HG02763 (cell line): Measurements from ENCODE around the gene MAN2A1.
"Not testable (repeated sequence)": the region's sequence is repeated elsewhere in the genome, so short reads cannot be mapped to it uniquely, and the experiment has no call there.

Experiments
- ATAC-seq: cut with Tn5 transposase; IDR thresholded peaks from one replicate; pipeline ENCODE4 v1.9.1; 2021; ENCODE audit warnings: mild to moderate bottlenecking, moderate library complexity; ENCODE audit not compliant: unreplicated experiment

Gene MAN2A1

DNA sequence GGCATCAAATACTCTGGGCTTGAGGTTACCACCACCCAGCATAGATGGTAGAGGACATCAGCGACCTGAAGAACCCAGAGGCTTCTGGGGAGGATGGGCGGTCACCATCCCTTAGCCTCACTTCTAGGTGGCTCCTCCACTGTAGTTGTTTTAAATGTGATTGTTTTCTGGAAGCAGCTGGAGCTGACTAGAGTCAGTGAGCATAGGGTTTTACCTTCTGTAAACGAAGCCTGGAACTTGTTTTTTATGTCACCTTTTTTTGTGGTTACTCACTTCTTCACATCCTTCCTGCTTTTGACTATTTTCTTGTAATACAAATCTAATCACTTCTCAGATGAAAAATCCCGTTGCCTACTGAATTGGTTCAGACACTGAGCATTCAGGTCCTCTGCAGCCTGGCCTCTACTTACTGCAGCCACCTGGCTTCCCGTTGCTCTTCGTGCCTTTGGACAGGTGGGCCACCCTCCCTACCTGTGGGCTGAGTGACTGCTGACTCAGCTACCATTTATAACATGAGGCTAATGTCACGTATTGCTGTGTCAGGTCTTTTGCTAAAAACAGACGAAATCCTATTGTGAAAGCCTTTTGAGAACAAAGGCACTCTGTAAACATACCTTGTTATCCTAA, 167.8 kb downstream of the MAN2A1 start:
- ATAC-seq = no peak

DNA sequence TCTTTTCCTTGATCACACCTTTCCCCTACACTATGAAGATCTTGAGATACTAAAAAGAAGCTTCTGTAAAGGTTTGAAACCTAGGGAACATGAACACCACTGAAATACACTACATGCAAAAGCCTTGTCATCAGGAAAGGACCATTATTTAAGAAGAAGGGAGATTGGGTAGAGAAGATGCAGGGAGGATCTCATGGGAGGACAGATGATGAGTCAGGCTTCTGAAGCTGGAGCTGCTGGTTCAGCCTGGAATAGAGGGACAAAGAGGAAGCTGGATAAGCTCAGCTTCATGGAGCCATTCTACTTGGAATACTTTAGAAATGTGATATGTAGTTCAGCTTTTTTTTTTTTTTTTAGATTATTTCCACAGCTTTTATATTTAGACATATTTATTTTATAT, 169.8 kb downstream of the MAN2A1 start:
- ATAC-seq = no peak

DNA sequence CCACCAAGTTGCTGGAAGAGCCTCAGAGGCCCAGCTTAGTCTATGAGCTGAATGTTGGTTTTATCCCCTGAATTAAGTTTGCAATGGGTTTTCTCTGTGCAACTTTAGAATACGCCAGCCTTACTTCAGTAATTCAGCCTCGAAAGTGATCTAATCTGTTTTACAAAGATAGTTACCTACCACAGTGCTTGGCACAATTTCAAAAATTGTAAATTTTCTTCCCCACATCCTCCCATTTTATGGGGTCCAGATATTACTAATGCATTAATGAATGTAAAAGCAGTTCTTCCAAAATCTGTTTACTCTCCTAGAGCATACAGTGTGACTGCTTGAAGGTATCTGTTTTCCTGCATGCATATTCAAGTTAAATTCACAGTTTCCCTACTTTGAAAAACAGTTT, 172.6 kb downstream of the MAN2A1 start:
- no peak for ATAC-seq

DNA sequence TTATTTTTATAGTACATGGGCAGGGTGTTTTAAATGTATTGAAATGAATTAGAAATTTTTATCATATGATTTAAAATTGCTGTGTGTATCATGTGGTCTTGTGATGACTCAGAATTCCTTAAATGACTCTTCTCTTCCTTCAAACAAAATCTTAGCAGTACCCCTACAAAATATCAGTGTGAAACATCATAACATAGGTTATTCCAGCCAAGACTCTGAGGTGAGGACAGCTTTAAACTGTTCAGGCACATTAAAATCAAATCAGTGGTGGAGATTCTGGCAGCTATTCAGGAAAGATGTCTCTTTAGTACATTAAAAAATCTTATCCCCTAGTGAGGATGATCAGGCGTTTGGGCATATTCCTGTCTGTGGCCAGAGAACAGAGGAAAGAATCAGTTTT, 174.0 kb downstream of the MAN2A1 start:
- ATAC-seq = no peak

DNA sequence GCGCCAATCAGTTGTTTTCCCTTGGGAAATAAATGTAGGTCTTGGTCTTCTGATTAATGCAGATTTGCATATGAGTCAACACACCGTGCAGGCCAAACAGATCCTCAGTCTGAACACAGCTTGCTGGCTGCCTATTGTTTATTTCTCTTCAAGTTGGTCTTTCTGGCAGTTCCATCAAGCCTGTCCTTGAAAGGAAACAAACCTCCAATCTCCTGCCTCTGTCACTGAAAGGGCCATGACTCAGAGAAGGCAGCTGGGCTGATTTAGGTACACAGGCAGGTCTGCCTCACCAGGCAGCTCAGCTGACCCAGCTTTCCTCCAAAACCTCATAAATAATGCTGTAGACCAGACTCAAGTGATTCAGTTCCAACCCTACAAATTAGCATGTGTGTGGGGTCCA, 175.9 kb downstream of the MAN2A1 start:
- no peak for ATAC-seq

DNA sequence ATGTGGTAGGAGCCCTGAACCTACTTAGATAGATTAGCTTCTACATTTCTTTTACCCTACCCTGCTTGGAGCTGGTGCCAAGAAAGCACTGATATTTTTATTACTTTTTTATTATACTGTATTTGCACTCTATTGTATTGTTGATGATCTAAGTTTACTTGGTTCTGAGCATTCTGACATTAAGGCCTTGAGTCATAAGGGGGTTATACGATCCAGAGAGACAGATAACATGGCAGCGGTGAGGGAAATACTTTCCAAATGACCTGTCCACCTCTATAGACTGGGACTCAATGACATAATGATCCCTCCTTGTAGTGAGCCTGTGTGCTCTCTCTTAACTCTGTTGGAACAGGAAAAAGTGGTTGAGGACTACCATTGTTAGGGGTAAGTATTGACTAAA, 176.3 kb downstream of the MAN2A1 start:
- ATAC-seq = no peak

DNA sequence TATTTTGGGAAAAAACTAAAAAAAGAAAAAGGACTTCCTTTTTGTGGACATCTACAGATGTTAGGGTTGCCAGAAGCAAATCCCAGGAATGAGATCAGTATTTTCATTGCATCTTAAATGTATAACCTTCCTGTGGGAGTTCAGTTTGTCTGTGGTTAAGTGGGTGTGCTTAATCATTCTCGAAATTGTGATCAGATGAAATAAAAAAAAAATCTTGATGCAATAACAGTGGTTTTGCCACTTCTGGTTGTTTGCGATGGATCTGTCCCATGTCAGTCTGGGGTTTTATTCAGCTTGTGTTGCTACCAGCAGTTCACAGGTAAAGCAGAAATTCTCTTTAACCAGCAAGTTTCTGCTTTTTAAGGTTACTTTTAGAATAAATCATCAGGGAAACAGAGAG, 179.0 kb downstream of the MAN2A1 start:
- ATAC-seq = no peak

DNA sequence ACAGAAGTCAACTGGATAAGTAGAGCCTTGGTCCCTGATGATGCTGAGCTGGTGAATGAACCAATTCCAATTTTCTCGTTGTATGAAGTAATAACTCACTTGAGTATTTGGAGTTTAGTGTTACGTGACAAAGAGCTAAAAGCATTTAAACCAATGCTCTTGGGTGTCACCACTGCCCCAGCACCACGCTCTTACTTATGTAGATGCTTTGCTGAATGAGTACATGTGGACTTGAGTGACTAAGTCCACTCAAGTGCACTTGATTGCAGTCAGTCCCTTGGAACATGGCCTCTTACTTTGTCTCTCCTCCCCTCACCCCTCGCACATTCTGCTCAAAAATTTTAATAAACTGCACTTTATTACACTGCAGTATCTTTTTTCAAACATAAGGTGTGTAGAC, 184.0 kb downstream of the MAN2A1 start:
- no peak for ATAC-seq

DNA sequence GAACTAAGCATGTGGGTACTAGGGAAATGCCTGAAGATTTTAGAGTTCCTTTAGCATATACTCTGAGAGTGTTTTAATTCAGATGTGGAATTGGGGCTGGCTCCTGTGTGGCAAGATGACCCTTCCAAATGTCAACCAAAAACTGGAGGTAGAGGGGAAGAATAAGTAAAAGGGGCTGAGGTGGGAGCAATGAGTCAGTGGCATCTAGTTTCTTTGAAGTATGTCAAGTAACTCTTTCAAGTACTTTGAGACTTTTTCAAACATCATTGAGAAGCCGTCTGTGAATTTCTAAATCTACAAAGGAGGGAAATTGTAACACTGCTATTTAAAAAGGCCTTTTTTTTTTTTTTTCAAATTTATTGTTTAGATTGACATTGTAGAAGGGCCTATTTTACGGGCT, 184.4 kb downstream of the MAN2A1 start:
- no peak for ATAC-seq

DNA sequence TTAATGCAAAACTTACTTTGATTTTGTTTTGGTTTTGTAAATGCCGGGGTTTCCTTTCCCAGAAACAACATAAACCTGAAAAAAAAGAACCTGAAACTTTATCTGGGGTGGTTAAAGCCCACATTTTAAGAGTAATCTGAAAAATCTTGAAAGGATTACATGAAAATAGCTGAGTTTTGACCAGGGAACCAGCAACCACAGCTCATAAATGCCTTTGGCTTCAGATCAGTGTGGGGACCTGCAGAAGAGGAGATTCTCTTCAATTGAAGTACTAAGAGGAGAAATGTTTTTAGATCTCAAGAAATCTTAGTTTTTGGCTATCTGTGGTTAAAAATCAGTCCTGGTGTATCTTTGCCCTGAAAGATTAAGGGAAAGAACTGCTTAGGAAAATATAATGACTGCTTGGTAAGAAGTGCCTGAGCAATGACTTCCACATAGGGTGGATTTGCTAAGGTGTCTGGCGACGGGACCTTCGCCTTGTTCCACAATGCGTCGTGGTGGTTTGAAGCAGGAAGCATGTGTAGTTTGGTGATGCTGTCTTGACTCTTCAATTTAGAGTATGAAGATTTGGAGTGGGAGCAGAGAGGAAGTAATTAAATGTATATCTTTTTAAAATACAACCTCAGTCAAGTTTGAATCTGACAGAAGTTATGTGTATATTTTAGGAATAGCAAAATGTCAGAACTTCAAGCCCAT, 186.5 kb downstream of the MAN2A1 start:
- ATAC-seq = no peak

DNA sequence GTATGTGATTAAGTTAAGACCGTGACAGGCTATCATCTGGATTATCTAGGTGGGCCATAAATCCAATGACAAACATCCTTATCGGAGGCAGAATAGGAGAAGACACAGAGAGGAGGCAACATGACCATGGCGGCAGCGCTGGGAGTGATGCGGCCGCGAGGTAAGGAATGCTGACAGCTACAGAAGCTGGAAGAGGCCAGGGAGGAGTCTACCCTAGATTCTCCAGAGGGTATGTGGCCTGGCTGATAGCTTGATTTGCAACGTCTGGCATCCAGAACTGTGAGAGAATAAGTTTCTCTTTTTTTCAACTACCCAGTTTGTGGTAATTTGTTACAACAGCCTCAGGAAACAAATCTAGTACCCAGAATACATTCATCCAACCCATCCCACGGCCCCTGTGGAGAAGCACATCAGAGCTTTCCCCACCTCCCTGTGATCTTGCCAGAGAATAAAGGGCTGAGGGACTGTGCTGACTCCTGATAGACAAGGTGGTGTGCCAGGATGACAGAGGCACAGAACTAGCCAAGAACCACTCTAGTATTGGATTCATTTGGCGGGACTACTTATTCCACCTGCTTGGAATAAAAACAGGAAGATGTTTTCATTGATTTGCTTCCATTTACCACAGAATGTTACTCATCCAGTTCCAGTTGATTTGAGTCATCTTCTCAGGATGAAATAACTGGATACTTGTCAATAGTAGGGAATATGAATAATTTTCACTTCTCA, 187.4 kb downstream of the MAN2A1 start:
- no peak for ATAC-seq

DNA sequence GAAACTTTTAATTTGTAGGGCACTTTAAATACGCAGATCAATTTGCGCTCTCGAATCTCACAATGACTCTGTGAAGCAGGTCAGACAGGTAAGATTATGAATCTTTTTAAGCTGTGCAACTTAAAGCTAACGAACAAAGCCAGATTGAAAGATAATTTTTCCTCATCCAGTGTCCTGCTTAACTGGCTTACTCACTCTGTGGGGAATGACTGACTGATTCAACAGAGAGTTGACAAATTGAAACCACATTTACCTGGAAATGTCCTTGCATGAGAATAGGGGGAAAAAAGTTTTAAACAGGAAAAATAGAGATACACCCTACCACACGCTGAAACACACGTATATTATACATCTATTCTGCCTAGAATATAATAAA, 187.9 kb downstream of the MAN2A1 start:
- no peak for ATAC-seq

DNA sequence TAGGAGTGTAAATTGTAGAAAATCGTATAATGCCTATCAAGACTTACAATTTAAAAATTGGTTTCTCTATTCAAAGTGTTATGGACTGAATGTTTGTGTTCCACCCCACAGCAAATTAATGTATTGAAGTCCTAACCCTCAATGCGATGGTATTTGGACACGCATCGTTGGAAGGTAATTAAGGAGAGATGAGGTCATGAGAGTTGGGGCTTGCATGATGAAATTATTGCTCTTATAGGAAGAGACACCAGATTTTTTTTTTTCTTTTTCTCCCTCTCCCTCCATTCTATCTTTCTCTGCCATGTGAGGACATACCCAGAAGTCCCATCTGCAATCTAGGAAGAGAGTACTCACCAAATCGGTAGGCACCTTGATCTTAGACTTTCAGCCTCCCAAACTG, 189.2 kb downstream of the MAN2A1 start:
- no peak for ATAC-seq

DNA sequence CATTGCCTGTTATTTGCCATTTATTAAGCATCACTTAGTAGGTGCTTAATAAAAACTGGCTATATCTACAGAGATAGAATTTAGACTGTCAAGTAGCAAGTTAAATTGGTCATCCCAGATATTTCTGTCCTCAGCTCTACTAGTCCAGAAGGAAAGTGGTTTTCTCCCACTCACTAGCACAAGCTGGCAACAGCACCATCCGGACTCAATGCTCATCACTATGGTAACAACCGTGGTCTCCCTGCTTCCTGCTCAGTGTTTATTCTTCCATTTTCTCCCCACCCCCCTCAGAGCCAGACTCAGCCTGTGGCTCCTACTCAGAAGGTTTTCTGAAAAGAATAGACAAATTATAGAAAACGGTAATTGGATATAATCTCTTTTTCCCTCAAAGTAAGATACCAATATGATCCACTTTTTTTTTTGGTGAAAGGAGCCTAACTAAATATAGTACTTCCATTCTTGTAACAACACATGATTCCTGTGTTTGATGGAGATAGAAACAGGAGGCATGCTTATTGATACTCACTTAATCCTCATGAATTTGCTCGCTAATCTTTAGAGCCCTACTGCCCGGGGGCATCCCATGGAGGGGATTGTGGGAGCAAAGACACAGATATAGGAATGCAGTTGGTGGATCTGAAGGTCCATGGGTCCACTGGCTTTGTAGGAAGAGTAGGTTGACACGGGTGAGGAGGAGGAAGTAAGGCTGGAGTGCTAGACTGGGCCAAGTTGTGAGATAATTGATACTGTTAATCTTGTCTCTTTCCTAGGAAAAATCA, 191.4 kb downstream of the MAN2A1 start:
- ATAC-seq = no peak

DNA sequence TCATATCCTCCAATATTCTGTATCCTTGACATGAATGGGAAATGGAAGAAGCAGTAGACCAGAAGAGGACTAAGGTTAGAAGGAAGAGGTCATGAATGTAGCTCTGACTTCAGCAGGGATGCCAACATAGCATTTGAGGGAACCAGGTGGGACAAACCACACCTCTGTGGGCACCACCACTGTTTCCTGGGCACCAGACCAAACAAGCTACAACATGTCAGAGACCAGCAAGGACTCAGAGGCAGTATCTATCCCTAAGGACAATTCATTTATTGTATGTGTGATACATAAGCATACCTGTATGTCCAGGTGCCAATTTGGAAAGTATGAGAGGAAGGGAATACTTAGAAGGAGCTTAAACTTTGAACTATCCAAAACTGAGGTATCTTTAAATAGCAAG, 192.8 kb downstream of the MAN2A1 start:
- no peak for ATAC-seq

DNA sequence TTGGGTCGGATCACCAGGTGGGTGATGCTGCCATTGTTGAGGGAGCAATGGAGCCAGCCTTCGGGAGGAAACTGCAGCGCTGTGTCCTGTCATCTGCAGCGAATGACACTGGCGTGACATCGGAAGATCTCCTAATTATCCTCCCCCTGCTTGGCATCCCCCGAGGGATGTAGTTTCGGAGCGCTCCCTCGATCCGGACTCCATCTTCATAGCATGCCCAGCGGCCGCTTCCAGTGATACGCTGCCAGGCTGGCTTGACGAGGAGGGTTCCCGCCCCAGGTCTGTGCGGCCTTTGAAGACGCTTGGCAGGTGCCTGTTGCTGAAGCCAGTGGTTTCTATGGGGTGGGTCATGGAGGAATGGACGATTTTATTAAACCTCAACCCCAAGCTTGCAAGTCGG, 194.9 kb downstream of the MAN2A1 start:
- no peak for ATAC-seq

DNA sequence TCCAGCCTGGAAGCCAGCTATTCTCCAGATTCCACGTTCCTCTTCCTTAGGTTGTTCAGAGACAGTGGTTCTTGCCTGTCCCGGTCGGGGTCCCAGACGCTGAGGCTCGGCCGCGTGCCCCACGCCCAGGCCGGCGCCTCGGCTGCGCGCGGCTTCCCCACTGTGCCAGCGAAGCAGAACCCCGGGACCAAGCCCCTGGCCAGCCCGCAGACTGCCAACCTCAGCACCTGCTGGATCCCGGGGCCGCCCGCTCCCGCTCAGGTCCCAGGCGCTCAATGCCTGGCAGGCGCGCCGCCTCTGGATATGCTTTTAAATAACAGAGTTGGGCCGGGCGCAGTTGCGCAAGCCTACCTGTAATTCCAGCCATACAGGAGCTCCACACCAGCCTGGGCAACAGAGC, 195.5 kb downstream of the MAN2A1 start:
- no peak for ATAC-seq

DNA sequence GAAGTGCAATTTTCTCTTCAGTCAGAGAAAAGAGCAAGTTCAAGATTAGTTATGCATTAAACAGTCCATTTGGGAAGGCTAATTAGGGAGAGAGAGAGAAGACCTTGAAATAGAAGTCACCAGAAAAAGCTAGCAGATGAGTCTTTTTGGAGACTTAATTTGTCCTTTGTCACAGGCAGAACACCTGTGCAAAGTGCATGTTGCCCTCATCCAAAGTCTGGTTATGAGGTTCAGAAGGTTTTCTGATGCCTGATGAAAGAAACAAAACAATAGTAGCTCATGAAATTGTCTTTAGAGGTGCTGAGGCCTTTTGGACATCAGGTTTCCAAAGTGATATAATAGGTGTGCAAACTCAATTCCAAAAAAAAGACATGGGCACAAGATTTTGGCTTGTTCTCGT, 199.3 kb downstream of the MAN2A1 start:
- no peak for ATAC-seq

DNA sequence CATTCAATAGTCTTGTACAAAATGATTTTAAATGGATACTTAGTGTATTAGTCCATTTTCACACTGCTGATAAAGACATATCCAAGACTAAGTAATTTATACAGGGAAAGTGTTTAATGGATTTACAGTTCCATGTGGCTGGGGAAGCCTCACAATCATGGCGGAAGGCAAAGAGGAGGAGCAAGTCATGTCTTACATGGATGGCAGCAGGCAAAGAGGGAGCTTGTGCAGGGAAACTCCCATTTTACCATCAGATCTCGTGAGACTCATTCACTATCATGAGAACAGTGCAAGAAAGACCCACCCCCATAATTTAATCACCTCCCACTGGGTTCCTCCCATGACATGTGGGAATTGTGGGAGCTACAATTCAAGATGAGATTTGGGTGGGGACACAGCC, 203.5 kb downstream of the MAN2A1 start:
- ATAC-seq = not testable (repeated sequence)

DNA sequence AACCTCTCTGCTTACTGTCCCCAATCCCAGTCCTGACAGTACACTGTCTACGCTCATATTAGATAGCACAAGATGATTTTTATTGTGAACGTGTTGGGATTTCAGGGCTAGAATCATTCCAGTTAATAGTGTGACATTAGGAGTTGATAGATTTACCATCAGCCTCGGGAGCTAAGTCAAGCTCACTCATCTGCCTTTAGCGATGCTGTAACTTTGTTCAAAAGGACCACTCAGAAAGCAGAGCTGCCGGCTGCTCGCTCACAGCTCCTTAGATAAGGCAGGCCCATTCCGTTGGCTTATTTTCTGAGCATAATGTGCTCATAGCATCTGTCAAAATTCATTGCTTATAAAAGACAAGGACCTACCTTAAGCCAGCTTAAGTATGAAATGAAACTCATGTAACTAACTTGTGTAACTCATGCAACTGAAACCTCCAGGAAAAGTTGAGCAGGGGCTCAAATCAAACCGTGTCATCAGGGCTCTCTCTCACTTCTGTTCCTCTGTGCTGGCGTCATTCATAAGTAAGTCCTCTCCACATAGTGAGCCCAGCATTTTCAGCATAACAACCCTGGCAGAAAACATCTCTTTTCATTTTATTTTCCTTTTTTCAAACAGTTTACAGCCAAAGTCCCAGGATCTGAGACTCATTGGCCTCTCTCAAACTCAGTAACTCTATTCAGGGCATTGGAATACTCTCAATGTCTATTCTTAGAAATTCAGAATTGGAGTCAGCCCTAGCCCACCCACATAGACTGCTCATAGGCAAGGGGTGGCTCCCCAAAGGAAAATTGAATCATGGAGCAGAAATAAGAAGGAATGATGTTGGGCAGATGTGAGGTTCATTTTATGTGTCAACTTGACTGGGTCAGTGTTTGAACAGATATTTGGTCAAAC, 208.8 kb downstream of the MAN2A1 start:
- no peak for ATAC-seq

DNA sequence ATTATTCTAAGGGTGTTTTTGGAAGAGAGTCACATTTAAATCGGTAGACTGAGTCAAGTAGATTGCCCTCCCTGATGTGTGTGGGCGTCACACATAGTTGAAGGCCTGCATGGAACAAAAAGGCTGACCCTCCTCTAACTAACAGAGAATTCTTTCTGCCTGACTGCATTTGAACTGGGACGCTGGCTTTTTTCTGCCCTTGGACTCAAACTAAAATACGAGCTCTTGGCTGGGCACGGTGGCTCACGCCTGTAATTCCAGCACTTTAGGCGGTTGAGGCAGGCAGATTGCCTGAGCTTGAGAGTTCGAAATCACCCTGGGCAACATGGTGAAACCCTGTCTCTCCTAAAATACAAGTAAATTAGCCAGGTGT, 209.4 kb downstream of the MAN2A1 start:
- no peak for ATAC-seq
